ENCODE measurements around the gene BCOR.
A peak's percentile ranks its signal among the peaks of the same experiment; 100 is the strongest.

The BCOR gene

DNA sequence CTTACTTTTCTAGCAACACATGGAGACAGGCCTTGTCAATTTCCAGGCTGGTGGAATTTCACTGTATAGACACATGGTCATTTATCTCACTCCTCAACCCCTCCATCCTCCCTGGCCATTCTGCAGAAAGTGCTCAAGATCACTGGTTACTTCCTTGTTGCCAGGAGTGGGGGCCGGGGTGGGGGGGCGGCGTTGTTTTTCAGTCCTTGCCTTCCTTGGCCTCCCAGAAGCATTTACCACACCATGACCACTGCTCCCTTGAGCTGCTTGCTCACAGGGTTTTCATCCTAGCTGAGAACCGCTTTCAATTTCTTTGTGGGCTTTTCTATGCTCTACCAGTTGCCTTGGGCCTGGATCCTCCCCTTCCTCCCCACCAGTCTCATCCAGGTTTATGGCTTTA, 14.1 kb upstream of the BCOR start:
- DNase-seq, result no peak

DNA sequence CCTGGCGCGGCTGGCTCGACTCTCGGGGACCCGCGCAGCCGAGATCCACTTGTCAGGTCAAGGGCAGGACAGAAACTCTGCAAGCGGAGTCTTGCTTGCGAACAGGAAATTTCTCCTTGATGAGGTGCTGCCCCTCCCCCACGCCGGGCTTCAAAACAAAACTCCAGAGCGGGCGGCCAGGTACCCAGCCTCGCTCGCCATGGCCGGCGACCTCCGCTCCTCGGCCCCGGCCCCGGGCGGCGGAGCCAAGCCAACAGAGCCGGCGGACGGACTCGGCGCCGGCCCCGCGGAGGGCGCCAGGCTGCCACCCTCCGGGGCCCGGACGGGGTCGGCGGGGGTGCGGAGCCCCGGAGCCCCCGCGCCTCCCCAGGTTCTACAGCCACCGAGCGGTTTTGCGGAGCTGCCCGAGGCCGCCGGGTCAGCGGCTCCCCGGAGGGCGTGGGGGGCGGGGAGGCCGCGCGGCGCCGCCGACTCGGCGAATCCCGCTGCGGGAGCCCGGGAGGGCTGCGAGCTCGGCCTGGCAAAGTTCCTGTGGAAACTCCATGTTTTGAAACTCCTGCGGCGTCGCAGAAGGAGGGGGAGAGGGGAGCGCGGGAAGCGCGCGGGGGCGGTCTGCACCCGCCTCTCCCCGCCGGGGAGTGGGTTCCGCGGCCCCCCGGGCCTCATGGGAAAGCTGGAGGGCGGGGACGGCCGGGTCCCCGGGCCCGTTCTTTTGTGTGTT, 11.7 kb upstream of the BCOR start:
- no peak for DNase-seq

DNA sequence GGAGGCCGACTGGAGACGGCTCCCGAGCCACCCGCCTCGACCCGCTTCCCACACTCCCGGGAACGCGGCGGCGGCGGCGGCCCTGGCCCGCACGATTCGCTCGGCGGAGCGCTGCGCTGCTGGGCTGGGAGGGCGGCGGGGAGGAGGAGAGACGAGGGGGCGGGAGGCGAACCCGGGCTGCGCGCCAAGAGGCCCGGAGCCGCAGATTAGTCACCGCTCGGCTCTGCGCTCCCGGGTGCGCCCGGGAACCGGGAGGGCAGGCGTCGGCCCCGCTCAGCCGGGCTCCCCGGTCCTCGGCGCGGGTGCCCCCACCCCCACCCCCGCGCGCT, 11.2 kb upstream of the BCOR start:
- peak; percentile 62 to 64 for DNase-seq

DNA sequence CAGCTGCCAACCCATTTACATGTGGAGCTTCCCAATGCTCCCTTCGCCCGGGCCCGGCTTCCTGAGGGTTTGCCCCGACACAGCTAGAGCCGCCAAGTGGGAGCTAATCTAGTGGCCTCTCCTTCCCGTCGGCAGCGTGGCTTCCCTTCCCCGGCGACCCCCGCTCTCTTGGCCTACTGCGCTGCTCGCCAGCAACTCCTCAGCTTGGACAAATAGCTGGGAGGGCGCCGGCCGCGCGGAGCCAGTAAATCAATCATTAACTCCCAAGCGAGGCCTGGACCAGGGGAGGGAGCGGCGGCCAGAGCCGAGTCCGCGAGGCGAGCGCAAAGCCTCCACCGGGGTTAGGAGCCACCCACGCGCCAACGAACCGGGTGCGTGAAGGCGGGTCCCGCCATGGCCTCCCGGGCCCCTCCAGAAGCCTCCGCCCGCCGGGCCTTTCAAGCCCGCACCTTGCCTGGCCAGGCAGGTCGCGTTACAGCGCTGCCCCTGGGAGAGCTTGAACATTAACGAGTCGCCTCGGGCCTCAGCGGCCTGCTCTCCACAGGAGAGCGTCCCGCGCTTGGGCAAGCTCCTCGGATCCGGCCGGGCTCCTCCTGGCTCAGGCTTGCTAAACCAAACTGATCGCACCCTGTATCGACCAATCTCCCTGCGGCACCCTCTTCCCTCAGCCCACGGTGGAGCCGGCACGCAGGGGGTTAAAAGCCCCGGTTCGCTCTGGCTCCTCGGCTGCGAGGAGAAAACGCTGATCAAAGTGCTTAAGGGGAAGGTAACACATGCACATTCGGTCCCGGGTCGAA, 10.6 kb upstream of the BCOR start:
- DNase-seq, result no peak

DNA sequence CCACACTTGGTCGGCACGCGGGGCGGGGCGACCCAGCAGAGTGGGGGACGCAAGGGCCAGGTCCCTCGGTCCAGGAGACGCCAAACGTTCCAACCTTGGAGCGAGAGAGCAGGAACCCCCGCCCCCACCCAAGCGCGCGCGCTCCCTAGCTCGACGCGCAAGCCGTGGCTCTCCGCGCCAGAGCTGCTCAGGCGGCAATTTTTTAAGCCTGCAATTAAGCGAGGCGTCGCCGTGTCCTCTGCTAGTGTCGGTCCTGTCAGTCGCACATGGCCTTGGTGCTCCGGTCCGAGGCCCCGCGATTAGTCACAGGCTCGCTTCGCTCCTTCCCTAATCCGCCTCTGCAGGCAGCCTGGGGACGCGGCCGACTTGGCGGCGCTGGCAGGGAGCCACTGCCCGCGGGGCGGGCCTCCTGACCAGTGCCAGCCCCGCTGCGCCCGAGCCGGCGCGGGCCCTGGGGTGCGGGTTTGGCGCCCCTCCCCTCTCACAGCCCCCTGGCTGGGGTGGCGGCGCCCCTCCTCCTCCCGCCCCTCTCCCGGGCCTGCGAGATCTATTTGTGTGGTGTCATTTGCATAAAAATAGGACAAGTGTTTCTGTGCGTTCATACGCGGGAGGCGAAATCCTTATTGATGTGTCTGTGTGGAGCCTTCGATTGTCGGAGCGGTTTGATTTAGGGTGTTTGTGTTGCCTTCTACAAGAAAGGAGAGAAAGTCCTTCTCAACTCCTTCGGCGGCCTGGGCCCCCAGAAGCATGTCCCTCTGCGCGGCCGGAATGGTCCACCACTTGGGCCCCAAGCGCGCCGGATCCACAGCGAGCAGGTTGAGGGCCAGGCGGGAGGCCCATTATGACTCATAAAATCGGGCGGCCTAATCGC, 9.8 kb upstream of the BCOR start:
- DNase-seq, result no peak

DNA sequence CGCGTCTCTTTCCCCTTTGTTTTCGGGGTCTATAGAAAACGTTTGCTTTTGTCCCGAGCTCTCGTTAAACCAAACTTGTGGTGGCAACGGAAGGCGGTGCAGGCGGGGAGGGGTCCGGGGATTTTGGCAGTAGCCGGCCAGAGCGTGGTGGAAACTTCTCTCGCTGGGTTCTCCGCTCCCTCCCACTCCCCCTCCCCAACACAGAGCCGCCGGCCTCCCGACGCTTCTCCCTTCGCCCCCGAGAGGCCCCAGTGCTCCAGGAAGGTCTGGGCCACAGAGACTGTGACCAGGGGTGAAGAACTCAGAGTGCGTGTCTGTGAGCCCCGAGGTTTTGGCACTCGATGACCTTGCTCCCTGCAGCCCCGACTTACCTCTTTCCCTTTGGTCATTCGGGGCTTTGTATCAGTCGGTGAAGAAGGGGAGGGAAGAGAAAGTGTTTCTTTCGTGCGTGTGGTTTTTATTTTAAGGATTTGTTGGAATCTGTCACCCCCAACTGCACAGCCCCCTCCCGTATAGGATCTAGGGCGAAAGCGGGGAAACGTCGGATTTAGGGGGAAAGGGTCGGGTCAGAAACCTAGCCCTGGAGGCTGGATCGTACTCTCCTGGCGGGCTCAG, 9.0 kb upstream of the BCOR start:
- no peak for DNase-seq

DNA sequence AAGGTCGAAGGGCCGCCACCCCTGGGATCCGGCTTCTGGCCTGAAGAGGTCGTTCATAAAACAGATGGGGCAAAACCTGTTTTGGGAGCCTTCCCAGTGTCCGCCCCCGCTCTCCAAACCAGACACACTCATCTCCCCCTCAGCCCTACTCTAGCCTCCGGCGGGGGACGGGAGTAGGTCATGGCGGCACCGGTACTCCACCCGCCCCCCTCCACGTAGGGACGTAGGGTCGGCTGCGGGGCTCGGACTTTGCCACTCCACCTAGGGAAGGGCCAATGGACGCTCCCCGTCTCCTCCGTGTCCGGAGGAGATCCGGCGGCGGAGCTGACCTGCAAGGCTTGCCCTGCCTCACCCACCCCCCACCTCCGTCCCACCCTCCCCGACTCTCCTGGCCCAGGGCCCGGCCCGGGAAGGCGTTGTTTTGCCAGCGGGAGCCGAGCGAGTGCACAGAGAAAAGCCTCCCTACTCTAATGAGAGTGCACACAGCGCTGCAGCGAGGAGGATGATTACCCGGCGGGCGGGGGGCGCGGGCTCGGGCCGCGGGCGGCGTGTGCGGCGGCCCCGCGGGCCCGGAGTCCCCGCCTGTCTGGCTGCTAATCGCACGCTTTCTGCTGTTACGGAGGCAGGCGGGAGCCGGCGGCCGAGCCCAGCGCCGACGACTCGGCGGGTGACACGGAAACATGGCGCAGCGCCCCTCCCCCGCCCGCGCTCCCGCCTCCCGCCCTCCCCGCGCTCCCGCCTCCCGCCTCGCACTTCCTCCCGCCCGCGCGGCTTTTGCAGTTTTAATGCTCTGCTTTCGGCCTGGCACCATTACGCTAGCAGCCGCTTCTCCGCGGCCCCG, 8.3 kb upstream of the BCOR start:
- DNase-seq, result peak; percentile 70 to 71

DNA sequence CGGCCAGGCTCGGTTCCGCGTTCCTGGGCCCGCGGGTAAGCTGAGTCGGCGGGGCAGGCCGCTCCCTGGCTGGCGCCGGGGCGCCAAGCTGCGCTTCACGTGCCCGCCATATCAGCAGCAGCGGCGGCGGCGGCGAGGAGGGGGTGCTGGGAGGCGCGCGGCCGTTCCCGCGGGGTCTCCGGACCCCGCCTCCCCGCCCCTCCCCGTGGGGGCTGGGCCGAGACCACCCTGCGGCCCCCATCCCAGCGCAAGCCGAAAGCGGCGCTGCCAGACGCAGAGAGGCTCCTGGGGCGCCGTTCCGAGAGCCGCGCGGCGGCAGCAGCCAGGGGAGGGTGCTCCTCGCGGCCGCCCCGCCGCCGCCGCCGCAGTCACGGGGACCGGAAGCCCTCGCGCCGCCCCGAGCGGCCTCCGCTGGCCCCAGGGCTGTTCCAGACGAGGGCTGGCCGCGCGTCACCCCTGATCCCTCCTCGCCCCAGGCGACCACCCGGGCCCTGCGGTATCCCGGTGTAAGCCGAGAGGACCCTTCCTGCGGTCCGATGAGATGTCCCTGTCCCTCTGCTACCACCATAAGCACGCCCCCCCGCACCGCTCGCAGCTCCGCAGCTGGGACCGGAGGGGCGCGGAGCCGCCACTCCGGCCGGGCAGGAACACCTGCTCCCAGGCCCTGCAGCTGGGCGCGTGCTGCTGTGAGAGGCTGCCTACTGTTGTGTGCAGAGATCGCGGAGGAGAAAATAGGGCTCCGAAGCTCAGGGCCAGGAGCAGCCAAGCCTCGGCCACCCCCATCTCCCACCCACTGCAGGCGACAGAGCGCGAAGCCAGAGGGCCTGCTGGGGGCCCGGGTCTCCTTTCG, 7.5 kb upstream of the BCOR start:
- peak in 1 of 2 experiments; percentile 27 for DNase-seq

DNA sequence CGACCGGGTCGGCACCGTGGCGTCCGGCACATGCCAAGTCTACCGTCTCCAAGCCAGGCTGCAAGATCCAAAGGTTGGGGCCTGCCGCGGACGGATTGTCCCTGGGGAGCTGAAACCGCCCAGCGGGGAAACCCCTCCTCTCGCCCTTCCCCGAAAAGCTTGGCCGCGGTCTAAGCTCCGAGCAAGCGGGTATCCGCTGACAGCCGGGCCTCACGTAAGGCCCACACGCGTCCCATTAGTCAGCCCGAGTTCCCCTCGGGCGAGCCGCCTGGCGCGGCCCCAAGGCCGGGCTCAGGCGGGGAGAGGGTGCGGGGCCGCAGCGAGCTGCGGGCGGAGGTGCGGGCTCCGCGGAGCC, 6.8 kb upstream of the BCOR start:
- DNase-seq, result no peak

DNA sequence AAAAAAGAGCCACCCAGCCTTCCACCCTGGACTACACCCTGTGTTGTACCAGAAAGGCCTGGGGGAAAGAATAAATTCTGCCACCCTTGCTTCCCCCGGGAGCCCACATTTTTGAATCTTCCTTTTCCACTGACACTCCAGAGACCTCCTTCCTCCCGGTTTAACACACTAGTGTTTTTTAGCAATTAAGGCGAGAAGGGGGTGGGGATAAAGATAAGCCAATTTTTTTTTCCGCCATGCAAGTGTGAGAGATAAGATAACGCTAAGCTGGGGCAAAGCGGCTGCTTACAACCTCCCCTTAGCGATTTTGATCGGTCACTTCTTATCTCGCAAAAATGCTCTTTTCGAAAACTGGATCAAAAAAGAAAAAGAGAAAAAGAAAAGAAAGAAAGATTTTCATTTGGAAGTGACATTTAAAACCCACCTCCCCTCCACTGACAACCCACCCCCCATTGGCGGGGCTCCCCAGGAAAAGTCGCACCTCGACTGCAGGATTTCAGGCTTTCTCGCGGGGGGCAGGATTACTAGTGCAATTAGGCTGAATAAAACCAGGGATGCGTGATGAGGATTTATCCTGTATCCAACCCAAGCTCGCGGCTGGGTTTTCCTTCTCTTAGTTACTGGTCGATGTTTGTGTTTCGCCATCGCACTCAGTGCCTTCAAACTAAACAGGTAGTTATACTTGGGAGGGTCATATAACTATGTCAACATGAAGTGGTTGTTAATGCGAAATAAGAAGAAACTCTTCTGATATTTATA, 6.0 kb upstream of the BCOR start:
- no peak for DNase-seq

DNA sequence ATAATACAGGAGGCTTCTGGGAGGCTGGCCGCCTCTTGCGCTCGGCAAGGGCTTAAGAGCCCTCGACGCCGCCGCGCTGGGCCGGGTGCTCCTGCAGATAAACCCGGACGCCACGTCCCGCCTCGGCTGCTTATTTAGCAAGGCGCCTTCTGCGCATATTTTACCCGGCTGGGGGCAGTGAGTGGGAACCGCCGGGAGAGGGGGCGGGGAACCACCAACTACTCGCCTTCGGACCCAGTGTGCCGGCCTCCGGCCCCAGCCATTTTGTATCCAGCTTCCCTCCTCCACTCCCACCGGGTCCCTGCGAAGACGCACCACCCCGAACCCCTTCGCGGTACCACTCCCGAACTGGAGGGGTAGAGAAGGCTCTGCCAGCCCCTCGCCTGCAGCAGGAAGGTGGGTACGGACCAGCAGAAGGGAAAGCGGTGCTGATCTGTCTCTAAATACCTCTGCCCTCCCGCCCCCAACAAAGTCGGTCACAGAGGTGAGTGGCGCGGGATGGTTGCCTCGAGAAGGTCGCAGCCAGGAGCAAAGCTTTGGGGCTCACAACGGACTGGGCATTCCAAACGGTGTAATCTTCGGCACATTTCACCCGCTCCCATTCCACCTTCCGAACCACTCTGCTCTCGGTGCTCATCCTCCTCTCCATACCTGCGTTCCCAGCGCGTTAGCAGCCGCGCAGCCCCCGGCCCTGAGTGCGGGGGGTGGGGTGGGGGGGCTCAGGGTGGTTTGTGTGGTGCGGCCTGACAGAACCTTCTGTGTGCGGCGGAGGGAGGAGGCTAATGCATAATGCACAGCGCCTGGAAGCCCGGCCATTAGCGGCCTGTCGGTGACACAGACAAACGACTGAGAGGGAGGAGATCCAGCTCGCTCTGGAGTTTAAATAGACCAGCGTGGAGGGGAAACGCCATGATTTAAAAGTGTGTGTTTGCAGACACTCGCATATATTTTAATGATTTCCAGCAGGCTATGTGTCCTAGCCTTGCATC, 4.9 kb upstream of the BCOR start:
- no peak for DNase-seq

DNA sequence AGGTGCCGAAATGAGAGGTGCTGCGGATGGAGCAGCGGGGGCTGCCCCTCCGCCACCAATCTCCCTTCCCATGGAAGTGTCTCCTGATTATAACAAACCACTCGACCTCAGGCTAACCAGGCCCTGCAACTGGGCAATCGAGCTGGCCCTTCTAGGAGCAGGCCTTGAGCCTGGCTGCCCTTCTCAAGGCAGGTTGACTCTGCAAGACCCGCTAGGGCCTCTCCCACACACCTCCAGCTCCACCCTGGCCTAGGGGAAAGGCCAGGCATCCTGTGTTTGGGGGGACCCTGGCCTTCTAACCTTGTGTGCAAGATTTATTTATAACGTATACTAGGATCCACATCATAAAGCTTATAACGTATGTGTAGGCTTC, 3.7 kb upstream of the BCOR start:
- no peak for DNase-seq

DNA sequence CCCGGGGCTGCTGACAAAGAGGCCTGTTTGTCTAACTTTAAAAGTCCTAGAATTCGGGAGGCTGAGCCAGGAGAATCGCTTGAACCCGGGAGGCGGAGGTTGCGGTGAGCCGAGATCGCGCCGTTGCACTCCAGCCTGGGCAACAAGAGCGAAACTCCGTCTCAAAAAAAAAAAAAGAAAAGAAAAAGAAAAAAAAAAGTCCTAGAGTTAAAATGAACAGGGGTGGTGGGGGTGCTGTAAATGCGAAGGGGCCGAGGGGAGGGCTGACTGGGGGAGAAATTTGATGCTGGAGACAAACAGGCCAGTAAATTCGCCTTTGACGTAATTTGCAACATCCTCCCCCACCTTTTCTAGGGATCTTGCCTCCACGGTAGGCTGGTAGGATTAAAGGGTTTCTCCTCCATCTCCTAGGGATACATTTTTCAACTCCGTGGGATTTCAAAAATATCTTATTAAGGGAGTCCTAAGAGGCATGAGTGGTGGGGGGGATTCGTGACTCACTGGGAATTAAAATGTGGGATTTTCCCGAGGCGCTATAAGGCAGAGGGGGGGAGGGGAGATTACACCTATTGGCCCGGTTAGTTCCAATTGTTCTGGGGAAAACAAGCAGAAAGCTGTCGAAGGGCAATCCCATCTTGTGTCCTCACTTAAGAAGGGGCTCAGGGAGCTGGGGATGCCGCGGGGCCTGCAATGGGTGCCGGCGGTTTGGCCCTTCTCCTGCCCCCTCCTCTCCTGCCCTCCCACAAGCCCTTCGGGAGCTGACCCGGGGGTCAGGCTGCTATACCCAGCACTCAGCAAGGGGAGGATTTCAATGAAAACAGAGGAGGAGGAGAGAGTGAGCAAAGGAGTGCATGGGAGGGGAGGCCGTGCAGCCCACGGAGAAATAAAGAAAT, 3.0 kb upstream of the BCOR start:
- DNase-seq, result no peak

DNA sequence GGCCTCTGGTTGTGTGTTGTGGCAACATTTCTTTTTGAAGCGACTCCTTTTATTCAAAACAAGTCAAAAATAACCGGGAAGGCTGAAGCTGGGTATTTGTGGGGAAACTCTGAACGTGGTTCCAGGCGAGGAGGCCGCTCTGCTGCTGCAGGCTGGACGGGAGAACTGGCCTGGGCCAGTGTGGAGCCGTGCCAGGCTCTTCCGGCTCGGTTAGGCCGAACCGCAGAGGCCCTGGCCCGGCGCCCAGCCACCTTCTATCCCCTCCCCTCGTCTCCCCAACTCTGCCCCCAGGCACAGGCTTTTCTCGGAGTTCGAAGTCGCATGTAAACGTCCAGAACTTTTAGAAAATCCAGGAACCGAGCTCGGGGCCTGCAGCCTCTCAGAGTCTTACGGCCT, 2.4 kb upstream of the BCOR start:
- no peak for DNase-seq

DNA sequence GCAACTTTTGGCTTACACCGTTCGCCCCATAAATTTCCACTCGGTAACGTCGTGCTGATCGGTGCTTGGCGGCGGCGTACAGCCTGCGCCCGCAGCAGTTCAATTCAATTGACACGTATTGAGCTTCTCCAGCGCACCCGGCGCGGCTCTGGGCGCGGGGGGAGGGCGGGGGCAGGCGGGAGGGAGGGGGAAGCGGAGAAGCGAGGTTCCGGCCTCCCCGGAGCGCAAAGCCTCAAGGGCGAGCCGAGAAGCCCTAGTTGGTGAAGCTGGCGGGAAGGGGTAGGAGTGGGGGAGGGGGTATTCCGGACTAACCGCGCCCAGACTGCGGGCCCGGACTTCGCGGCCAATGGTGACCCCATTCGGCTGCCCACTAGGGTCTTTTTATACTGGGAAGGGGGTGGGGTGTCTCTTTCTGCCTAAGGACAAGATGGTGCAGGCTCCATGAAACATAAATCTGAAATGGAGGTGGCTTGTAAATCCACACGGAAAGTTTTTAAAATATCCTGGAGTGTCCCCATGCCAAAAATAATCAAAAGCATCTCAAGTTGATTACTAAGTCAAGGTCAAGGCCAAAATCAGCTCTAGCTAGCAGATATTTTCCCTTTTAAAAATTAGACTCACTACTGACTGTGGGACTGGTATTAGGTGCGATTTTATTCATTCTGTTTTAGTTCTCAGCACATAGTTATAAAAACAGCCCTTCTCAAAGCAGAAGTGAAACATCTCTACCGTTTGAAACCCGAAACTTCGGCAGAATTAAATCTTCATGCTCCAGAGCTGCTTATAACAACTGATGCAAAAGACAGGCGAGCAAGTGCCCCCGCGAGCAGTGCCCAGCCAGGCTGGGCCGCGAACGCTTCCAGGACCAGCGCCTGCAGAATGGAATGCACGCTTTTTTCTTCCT, 1.5 kb upstream of the BCOR start:
- peak; percentile 34 to 46 for DNase-seq

DNA sequence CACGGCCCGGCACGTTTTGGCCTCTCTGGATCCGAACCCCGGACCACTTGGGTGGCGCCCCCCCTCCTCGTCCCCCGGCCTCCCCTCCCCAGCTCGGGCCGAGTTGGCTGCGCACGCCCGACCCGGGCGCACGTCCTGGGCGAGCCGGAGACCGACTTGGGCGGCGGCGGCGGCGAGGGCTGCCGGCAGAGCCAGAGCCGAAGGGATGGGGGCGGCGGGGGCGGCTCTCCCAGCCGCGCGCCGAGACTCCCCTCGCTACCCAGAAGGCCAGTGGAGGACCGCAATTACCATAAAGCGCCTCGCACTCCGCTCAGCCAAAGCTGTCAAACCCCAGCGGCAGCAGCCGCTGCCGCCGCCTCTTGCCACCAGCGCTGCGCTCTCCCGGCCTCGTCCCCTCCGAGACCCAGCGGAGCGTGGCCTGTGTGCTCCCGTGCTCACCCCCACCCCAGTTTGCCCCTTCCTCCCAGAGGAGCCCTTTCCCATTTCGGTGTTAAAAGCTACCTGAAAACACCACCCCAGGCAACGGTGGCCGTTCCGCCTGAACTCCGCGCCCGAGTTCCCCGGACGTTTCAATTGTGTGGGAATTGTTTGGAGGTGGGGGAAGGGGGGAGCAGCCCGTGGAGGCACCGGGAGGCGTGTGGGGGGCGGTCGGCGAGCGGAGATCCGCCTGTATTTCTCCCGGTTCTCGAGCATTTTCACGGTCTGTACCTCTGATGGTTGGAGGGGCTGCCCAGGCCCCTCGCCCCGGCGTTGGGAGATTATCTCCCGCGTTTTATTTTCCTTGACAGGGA, 701 bp upstream of the BCOR start:
- DNase-seq, result peak; percentile 34 to 50

All from stimulated activated CD4-positive, alpha-beta T cell treated with anti-CD3 and anti-CD28 coated beads, Interleukin-4, amount 100 ng/mL, for 4 hours (primary cell).